Endothelial cell of umbilical vein (primary cell): ENCODE measurements around the gene PDSS2. TPM values are rescaled to one million over a fixed set of nuclear protein-coding genes. Genes with fewer than 3 reads are reported as not detected.

ENCODE experiments used
- BruUV-seq: library from RNA; stranded (reverse); fragments of 400-500 nt; replicated peaks from 2 replicates; lab custom pipeline; 2021; lab: Mats Ljungman, UMichigan
- CTCF ChIA-PET: fragments of 300-600, 350-600 bp; sonication (Branson Sonifier 250); formaldehyde crosslinking; loops from one replicate; lab custom pipeline; 2021; ENCODE audit warnings: antibody characterized with exemption, inconsistent platforms; lab: Charles Lee
- POLR2A ChIA-PET: fragments of 300-600, 350-600 bp; sonication (Branson Sonifier 250); formaldehyde crosslinking; loops from one replicate; lab custom pipeline; 2021; ENCODE audit warnings: antibody characterized with exemption, inconsistent platforms; lab: Charles Lee
- DNase-seq: peaks from one replicate; pipeline ENCODE4 v3.0.0-alpha.2; 2011; ENCODE audit warnings: low read depth, low spot score
- FAIRE-seq: peaks from 2 replicates; lab custom pipeline; 2011; peaks lifted over from hg19 to GRCh38; lab: Jason Lieb, UNC
- H2AFZ ChIP-seq: 2 replicates; pipeline ENCODE4 v1.6.0; 2012; ENCODE audit warnings: low read depth, low read length, control low read depth, inconsistent platforms
- H3K27ac ChIP-seq: 2 replicates; pipeline ENCODE4 v1.5.1; 2011; ENCODE audit warnings: low read depth, mild to moderate bottlenecking, control low read depth, low read length, moderate library complexity; ENCODE audit not compliant: insufficient read depth
- H3K27me3 ChIP-seq, 2 experiments: 2 replicates each; pipeline versions ENCODE4 v1.6.0 to v1.6.1; 2011; ENCODE audit warnings: low read length in 2 of 2, mixed read lengths in 1 of 2; ENCODE audit not compliant: control insufficient read depth in 2 of 2, insufficient read depth in 2 of 2
- H3K36me3 ChIP-seq, 2 experiments: 2 replicates in 1 of 2; 3 replicates in 1 of 2; pipeline ENCODE4 v1.5.1; 2011; ENCODE audit warnings: low read length in 2 of 2, mild to moderate bottlenecking in 1 of 2, moderate library complexity in 1 of 2; ENCODE audit not compliant: control insufficient read depth in 2 of 2, insufficient read depth in 2 of 2; ENCODE audit errors: extremely low read depth in 1 of 2
- H3K4me1 ChIP-seq: 3 replicates; pipeline ENCODE4 v1.5.1; 2011; ENCODE audit warnings: mild to moderate bottlenecking, low read length; ENCODE audit not compliant: control insufficient read depth, insufficient read depth; ENCODE audit errors: extremely low read depth
- H3K4me2 ChIP-seq: 2 replicates; pipeline ENCODE4 v1.6.1; 2011; ENCODE audit warnings: low read length, control low read depth, mixed read lengths; ENCODE audit not compliant: insufficient read depth
- H3K4me3 ChIP-seq, 3 experiments: fragments of 200-600 bp in 1 of 3; sonication (generic), shearing (Covaris generic) in 1 of 3; replicated peaks in 1 of 3; 2 replicates each; pipeline ENCODE4 v1.5.1; 2011 to 2016; ENCODE audit warnings: control low read depth in 3 of 3, low read length in 3 of 3, mild to moderate bottlenecking in 2 of 3, inconsistent platforms in 1 of 3, low read depth in 1 of 3, moderate library complexity in 1 of 3; ENCODE audit not compliant: insufficient read depth in 1 of 3
- H3K79me2 ChIP-seq: 2 replicates; pipeline ENCODE4 v1.6.0; 2012; ENCODE audit warnings: low read length, inconsistent platforms; ENCODE audit not compliant: control insufficient read depth, insufficient read depth
- H3K9ac ChIP-seq: replicated peaks from 2 replicates; pipeline ENCODE3; 2011; ENCODE audit warnings: low read length, control low read depth; ENCODE audit not compliant: insufficient read depth; ENCODE audit errors: extremely low read depth
- H3K9me1 ChIP-seq: replicated peaks from 3 replicates; pipeline ENCODE4 v1.6.0; 2011; ENCODE audit warnings: mild to moderate bottlenecking, low read length; ENCODE audit not compliant: control insufficient read depth, insufficient read depth; ENCODE audit errors: extremely low read depth
- H3K9me3 ChIP-seq: replicated peaks from 2 replicates; pipeline ENCODE4 v1.5.1; 2012; ENCODE audit warnings: low read length, inconsistent platforms; ENCODE audit not compliant: control insufficient read depth, insufficient read depth
- H4K20me1 ChIP-seq: replicated peaks from 2 replicates; pipeline ENCODE3; 2011; ENCODE audit warnings: mild to moderate bottlenecking, low read length; ENCODE audit not compliant: control insufficient read depth, insufficient read depth; ENCODE audit errors: extremely low read depth
- CTCF ChIP-seq, 2 donors: IDR thresholded peaks; 1 replicate in 1 of 2; 2 replicates in 1 of 2; pipeline ENCODE4 v1.5.1; 2011; ENCODE audit warnings: low read length in 2 of 2, mild to moderate bottlenecking in 2 of 2, moderate library complexity in 2 of 2, control low read depth in 1 of 2, inconsistent platforms in 1 of 2, low read depth in 1 of 2; ENCODE audit not compliant: insufficient read depth in 1 of 2; ENCODE audit errors: extremely low read depth in 1 of 2
- EZH2 ChIP-seq: IDR thresholded peaks from 2 replicates; pipeline ENCODE4 v1.6.1; 2012; ENCODE audit warnings: borderline replicate concordance, low read depth, mild to moderate bottlenecking, moderate library complexity, low read length, inconsistent platforms; ENCODE audit not compliant: severe bottlenecking
- FOS ChIP-seq: IDR thresholded peaks from 2 replicates; pipeline ENCODE4 v1.6.1; 2011; ENCODE audit warnings: mild to moderate bottlenecking, low read length, moderate library complexity, borderline replicate concordance; ENCODE audit not compliant: insufficient read depth
- GATA2 ChIP-seq: IDR thresholded peaks from 2 replicates; pipeline ENCODE4 v1.7.0; 2011; ENCODE audit warnings: low read depth, mild to moderate bottlenecking, moderate library complexity, mixed read lengths, low read length; ENCODE audit not compliant: insufficient read length, insufficient read depth
- JUN ChIP-seq: IDR thresholded peaks from 2 replicates; pipeline ENCODE4 v1.6.1; 2011; ENCODE audit warnings: borderline replicate concordance, low read depth; ENCODE audit not compliant: insufficient read length, insufficient read depth
- MAX ChIP-seq: IDR thresholded peaks from 2 replicates; pipeline ENCODE4 v1.6.1; 2011; ENCODE audit not compliant: insufficient read depth, insufficient read length
- MYC ChIP-seq: IDR thresholded peaks from one replicate; pipeline ENCODE4 v1.6.1; 2011; ENCODE audit warnings: mild to moderate bottlenecking, low read depth, low read length
- POLR2A ChIP-seq: IDR thresholded peaks from 2 replicates; pipeline ENCODE4 v1.6.1; 2012; ENCODE audit warnings: low read depth, mild to moderate bottlenecking, control low read depth, low read length
- POLR2AphosphoS5 ChIP-seq: IDR thresholded peaks from 2 replicates; pipeline ENCODE4 v1.6.1; 2012; ENCODE audit warnings: low read depth, mild to moderate bottlenecking, control low read depth, low read length, moderate library complexity; ENCODE audit not compliant: insufficient read depth
- dilution Hi-C: fragments of 300-500 bp; cut with MboI; formaldehyde crosslinking; loops from one replicate; pipeline ENCODE4 v1.15.0; 2019; ENCODE audit warnings: low sequenced_read_pairs; ENCODE audit not compliant: extremely low pct_ligation_motif_present
- intact Hi-C: fragments of 100-400 bp; cut with micrococcal nuclease; formaldehyde crosslinking; loops from one replicate; pipeline ENCODE4 v1.10.0; 2022
- polyA plus RNA-seq, 4 experiments: library from polyadenylated mRNA; depleted of rRNA in 3 of 4; stranded (reverse) in 3 of 4; unstranded in 1 of 4; fragments of >200 nt; gene quantifications; 2 replicates each; pipeline versions ENCODE4 v1.2.1 to v1.2.3, GENCODE V29; 2011 to 2012; ENCODE audit warnings: missing spikeins in 1 of 4
- total RNA-seq: library from RNA; stranded (reverse); gene quantifications from 2 replicates; pipeline ENCODE4 v1.2.3, GENCODE V29; 2021

Gene PDSS2
- total and polyA plus RNA-seq, 2 donors (not counting 3 experiments of a cell fraction or from before 2014, with no cell fraction given), result 7.6 to 9.3 TPM

- no peaks in the 10 kb centered on the region for H3K4me1 ChIP-seq
- H3K36me3 ChIP-seq, result no peaks in the 10 kb centered on the region
- ChIA-PET POLR2A (no interaction called here), CTCF (no interaction called here)
- BruUV-seq, result no TSS peak
- no peak overlapping the region for H3K9ac ChIP-seq
- H3K79me2 ChIP-seq, result no peaks in the 10 kb centered on the region
- no peaks in the 10 kb centered on the region for H3K9me1 ChIP-seq
- DNase-seq, result no peak
- H2AFZ ChIP-seq, result no peak overlapping the region
- FAIRE-seq, result no peak
- no peaks in the 10 kb centered on the region for H3K27me3 ChIP-seq
- H3K27ac ChIP-seq, result no peak overlapping the region
- no peaks in the 10 kb centered on the region for H3K9me3 ChIP-seq
- intact Hi-C loops, result no loop called here
- no peak overlapping the region for H3K4me3 ChIP-seq
- H4K20me1 ChIP-seq, result no peaks in the 10 kb centered on the region
- no peak overlapping the region for H3K4me2 ChIP-seq
- dilution Hi-C loops, result no loop called here
- no peak for TF ChIP-seq MAX
- no peak for TF ChIP-seq FOS
- no peak for TF ChIP-seq POLR2AphosphoS5
- TF ChIP-seq JUN, result no peak
- TF ChIP-seq POLR2A, result no peak
- no peak for TF ChIP-seq GATA2
- TF ChIP-seq MYC, result no peak
- TF ChIP-seq EZH2, result no peak
- no peak for TF ChIP-seq CTCF (IDR thresholded peaks at IDR 0.05; ENCODE audit: extremely low read depth in 1 of 2, insufficient read depth in 1 of 2, low read depth in 1 of 2, low read length in 2 of 2)
Observed at GRCh38 chr6:107202876-107203468, 256.4 kb downstream of the PDSS2 start.
